Large intestine (tissue), 3 donors: ENCODE data around the gene RYR1. TPM values are rescaled to one million over a fixed set of nuclear protein-coding genes. Genes with fewer than 3 reads are reported as not detected.
A peak's percentile ranks its signal among the peaks of the same experiment; 100 is the strongest.
"Not testable (repeated sequence)": the region's sequence is repeated elsewhere in the genome, so short reads cannot be mapped to it uniquely, and the experiment has no call there.

Experiments used
- DNase-seq, 2 donors: peaks; one replicate each; pipeline versions ENCODE4 v3.0.0 to v3.0.0-alpha.2; 2013
- H3K27ac ChIP-seq: one replicate; pipeline ENCODE4 v1.5.1; 2013; ENCODE audit warnings: low read length
- H3K27me3 ChIP-seq: 2 replicates; pipeline ENCODE4 v1.6.1; 2013; ENCODE audit warnings: low read length; ENCODE audit not compliant: control insufficient read depth, insufficient read depth
- H3K36me3 ChIP-seq: 2 replicates; pipeline ENCODE4 v1.6.1; 2013; ENCODE audit warnings: low read length; ENCODE audit not compliant: control insufficient read depth, insufficient read depth
- H3K4me1 ChIP-seq: one replicate; pipeline ENCODE4 v1.6.1; 2013; ENCODE audit warnings: low read length; ENCODE audit not compliant: control insufficient read depth, insufficient read depth
- H3K4me3 ChIP-seq: one replicate; pipeline ENCODE4 v1.5.1; 2013; ENCODE audit warnings: low read length
- H3K9me3 ChIP-seq: one replicate; pipeline ENCODE4 v1.6.1; 2013; ENCODE audit warnings: mild to moderate bottlenecking, low read depth, low read length, moderate library complexity; ENCODE audit not compliant: control insufficient read depth
- WGBS: methylation state at CpG from one replicate; pipeline ENCODE4 v1.1.5; 2013; ENCODE audit warnings: low lambda C conversion rate; ENCODE audit not compliant: insufficient coverage; 5-methylcytosine and 5-hydroxymethylcytosine counted together
- polyA plus RNA-seq: library from polyadenylated mRNA; unstranded; fragments of 120-200 nt; gene quantifications from one replicate; pipeline ENCODE4 v1.2.1, GENCODE V29; 2013

The RYR1 gene
- polyA plus RNA-seq, 1 donor = 2.9 TPM

GRCh38 chr19:38513156-38513555, 79.7 kb downstream of the RYR1 start:
- WGBS = 92% methylated on average over 4 of the region's 6 CpGs

DNA sequence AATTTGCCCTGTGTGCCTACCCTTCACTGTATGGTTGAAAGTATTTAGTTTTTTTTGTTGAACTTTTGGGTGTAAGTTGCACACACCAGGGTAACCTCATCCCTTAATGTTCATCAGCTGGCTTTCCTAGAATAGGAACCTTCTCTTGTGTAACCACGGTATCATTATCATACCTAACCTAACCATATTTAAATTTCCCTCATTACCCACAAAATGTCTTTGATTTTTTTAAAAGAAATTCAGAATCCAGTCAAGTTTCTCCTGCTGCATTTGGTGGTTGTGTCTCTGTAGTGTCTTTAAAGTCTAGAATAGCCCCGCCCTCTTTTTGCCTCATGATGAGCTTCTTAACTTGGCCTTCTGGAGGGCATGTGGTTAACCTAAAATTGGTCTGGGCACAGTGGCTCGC, 80.3 kb downstream of the RYR1 start:
- Histone ChIP-seq H3K4me1 (no peaks in the 10 kb centered on the region), H3K9me3 (no peaks in the 10 kb centered on the region), H3K27ac (no peak overlapping the region), H3K4me3 (no peak overlapping the region), H3K27me3 (no peaks in the 10 kb centered on the region), H3K36me3 (no peaks in the 10 kb centered on the region)
- no peak for DNase-seq
- WGBS = 86% methylated on average over 1 of the region's 3 CpGs

More at GRCh38 chr19:38513156-38513555, 79.7 kb downstream of the RYR1 start:
- H3K27me3 ChIP-seq, H3K4me3 ChIP-seq, H3K27ac ChIP-seq, DNase-seq, H3K4me1 ChIP-seq, H3K36me3 ChIP-seq, H3K9me3 ChIP-seq: not testable (repeated sequence)

DNA sequence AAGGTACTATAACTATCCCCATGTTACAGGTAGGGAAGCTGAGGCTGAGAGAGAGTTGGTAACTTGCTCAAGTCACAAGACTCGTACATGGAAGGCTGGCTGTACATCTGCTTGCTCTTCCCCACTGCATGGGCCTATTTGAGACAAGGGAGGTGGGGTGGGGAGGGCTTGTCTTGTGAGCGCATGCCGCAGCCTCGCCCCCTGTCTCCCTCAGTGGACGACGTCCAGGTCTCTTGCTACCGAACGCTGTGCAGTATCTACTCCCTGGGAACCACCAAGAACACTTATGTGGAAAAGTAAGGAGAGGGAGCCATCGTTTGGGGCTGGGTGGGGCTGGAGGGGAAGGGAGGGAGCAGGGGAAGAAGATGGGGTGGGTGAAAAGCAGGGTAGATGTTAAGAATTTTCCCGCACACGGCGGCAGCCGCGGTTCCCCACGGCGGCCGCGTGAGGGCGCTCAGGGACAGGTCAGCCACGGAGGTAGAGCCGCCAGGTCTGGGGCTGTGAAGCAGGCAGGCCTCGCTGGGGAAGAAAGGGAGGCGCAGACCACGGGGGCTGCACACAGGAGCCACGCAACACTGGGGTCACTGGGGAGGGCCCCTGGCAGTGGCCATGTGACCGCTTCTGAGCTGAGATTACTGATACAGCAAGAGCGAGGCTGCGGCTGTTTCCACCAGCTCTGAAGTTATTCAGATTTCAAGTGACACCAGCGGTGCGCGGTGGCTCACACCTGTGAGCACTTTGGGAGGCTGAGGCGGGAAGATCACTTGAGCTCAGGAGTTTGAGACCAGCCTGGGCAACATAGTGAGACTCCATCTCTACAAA, 81.5 kb downstream of the RYR1 start:
- no peak overlapping the region for H3K4me3 ChIP-seq
- H3K4me1 ChIP-seq = no peaks in the 10 kb centered on the region
- no peaks in the 10 kb centered on the region for H3K27me3 ChIP-seq
- peak; percentile 53 to 61 for DNase-seq
- H3K27ac ChIP-seq = no peak overlapping the region
- H3K9me3 ChIP-seq = no peaks in the 10 kb centered on the region
- WGBS = no CpG with 5 or more reads among the region's 32 CpGs
- no peaks in the 10 kb centered on the region for H3K36me3 ChIP-seq

DNA sequence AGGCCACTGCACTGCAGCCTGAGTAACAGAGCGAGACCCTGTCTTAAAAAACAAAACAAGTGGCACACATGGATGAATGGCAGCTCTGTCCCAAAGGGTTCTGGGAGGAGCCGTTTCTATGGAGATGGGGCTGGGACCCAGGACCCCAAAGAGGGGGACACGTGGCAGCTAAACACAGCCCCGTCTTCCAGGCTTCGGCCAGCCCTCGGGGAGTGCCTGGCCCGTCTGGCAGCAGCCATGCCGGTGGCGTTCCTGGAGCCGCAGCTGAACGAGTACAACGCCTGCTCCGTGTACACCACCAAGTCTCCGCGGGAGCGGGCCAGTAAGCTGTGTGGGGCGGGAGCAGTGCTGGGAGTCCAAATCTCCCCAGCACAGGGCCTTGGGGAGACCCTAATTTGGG, 82.4 kb downstream of the RYR1 start:
- no CpG with 5 or more reads among the region's 17 CpGs for WGBS
- H3K36me3 ChIP-seq = no peaks in the 10 kb centered on the region
- H3K27ac ChIP-seq = no peak overlapping the region
- no peak for DNase-seq
- H3K4me1 ChIP-seq = no peaks in the 10 kb centered on the region
- no peak overlapping the region for H3K4me3 ChIP-seq
- no peaks in the 10 kb centered on the region for H3K27me3 ChIP-seq
- H3K9me3 ChIP-seq = no peaks in the 10 kb centered on the region

DNA sequence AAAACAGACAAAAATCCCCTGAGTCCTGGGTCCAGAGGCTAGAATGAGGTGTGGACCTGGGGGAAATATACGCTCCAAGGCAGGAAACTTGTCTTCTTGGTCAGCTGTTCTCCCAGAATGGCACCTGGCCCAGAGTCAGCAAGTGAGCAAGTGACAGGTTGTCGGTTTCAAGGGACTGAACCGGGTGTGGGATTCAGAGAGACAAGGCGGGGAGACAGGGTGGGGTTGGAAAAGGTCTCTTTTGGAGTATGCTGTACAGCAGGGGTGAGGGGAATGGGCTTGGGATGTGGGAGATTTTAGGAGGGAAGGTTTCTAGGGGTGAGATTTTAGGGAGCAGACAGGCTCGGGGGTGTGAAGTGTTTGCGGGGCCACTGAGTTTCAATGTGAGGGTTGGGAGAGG, 83.3 kb downstream of the RYR1 start:
- no peak for DNase-seq
- WGBS = 86% methylated on average over 1 of the region's 6 CpGs
- Histone ChIP-seq H3K4me1 (no peaks in the 10 kb centered on the region), H3K36me3 (no peaks in the 10 kb centered on the region), H3K9me3 (no peaks in the 10 kb centered on the region), H3K4me3 (no peak overlapping the region), H3K27me3 (no peaks in the 10 kb centered on the region), H3K27ac (no peak overlapping the region)

DNA sequence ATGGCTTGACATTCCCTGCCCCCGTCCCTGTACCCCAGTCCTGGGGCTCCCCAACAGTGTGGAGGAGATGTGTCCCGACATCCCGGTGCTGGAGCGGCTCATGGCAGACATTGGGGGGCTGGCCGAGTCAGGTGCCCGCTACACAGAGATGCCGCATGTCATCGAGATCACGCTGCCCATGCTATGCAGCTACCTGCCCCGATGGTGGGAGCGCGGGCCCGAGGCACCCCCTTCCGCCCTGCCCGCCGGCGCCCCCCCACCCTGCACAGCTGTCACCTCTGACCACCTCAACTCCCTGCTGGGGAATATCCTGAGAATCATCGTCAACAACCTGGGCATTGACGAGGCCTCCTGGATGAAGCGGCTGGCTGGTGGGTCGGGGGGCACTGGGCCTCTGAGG, 83.8 kb downstream of the RYR1 start:
- Histone ChIP-seq H3K4me3 (no peak overlapping the region), H3K9me3 (no peaks in the 10 kb centered on the region), H3K36me3 (no peaks in the 10 kb centered on the region), H3K27me3 (no peaks in the 10 kb centered on the region), H3K27ac (no peak overlapping the region), H3K4me1 (no peaks in the 10 kb centered on the region)
- DNase-seq = no peak
- WGBS = no CpG with 5 or more reads among the region's 21 CpGs

GRCh38 chr19:38517980-38518379, 84.5 kb downstream of the RYR1 start:
- DNase-seq, H3K36me3 ChIP-seq, H3K4me3 ChIP-seq, H3K4me1 ChIP-seq, H3K27me3 ChIP-seq, H3K9me3 ChIP-seq, H3K27ac ChIP-seq: not testable (repeated sequence)
- WGBS = no CpG with 5 or more reads among the region's 1 CpG

GRCh38 chr19:38519168-38519567, 85.7 kb downstream of the RYR1 start:
- no peak overlapping the region for H3K27ac ChIP-seq
- no peaks in the 10 kb centered on the region for H3K27me3 ChIP-seq
- no peaks in the 10 kb centered on the region for H3K4me1 ChIP-seq
- DNase-seq = no peak
- H3K36me3 ChIP-seq = no peaks in the 10 kb centered on the region
- WGBS = no CpG with 5 or more reads among the region's 26 CpGs
- H3K4me3 ChIP-seq = no peak overlapping the region
- no peaks in the 10 kb centered on the region for H3K9me3 ChIP-seq

GRCh38 chr19:38519988-38520387, 86.5 kb downstream of the RYR1 start:
- Histone ChIP-seq H3K9me3 (no peaks in the 10 kb centered on the region), H3K4me3 (no peak overlapping the region), H3K4me1 (no peaks in the 10 kb centered on the region), H3K36me3 (no peaks in the 10 kb centered on the region), H3K27ac (no peak overlapping the region), H3K27me3 (no peaks in the 10 kb centered on the region)
- no peak for DNase-seq
- WGBS = 100% methylated on average over 1 of the region's 6 CpGs

DNA sequence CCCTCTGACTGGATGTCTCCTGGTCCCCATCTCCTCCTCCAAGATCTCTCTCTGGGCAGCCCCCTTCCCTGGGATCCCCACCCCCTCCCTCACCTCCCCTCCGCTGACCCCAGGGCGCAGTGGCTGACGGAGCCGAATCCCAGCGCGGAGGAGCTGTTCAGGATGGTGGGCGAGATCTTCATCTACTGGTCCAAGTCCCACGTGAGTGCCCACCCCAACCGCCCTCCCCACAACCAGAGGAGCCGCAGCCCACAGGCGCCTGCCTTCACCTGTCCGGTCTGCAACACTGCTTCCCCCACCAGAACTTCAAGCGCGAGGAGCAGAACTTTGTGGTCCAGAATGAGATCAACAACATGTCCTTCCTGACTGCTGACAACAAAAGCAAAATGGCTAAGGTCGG, 89.4 kb downstream of the RYR1 start:
- Histone ChIP-seq H3K9me3 (no peaks in the 10 kb centered on the region), H3K4me1 (no peaks in the 10 kb centered on the region), H3K4me3 (no peak overlapping the region), H3K27ac (no peak overlapping the region), H3K36me3 (no peaks in the 10 kb centered on the region), H3K27me3 (no peaks in the 10 kb centered on the region)
- WGBS = no CpG with 5 or more reads among the region's 15 CpGs
- no peak for DNase-seq

DNA sequence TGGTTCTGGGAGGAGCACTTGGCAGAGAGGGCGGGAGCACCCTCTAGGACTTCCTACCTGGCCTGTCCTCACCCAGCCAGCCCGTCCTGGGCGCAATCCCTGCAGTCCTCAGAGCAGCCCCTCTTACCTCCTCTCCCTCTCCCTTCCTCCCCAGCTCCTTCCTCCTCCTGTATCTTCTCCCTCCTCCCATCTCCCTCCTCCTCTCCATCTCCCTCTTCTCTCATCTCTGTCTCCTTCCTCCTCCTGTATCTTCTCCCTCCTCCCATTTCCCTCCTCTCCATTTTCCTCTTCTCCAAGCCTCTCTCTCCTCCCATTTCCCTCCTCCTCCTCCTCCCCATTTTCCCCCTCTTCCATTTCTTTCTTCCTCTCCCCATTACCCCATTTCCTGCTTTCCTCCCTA, 89.8 kb downstream of the RYR1 start:
- Histone ChIP-seq H3K4me3 (no peak overlapping the region), H3K36me3 (no peaks in the 10 kb centered on the region), H3K27ac (no peak overlapping the region), H3K9me3 (no peaks in the 10 kb centered on the region), H3K27me3 (no peaks in the 10 kb centered on the region), H3K4me1 (no peaks in the 10 kb centered on the region)
- WGBS = 81% methylated on average over 2 of the region's 3 CpGs
- DNase-seq = no peak
